SU-DHL-6 (cell line): Measurements from ENCODE around the gene FSIP2.

Source experiments
- CTCF ChIP-seq: fragments of 200-600 bp; sonication (generic); IDR thresholded peaks from one replicate; pipeline ENCODE4 v1.5.1; 2017; ENCODE audit warnings: antibody characterized with exemption, mild to moderate bottlenecking, low read length, moderate library complexity; ENCODE audit not compliant: insufficient read depth, poor library complexity, severe bottlenecking
- EZH2phosphoT487 ChIP-seq: fragments of 200-600 bp; sonication (generic), shearing (Covaris generic); conservative IDR thresholded peaks from 2 replicates; pipeline ENCODE4 v1.6.1; 2018; ENCODE audit warnings: mild to moderate bottlenecking, antibody characterized with exemption, low read length, moderate library complexity, mixed read lengths

GRCh38 chr2:185695711-185696235 lies 42.8 kb upstream of the FSIP2 start:
- TF ChIP-seq CTCF (no peak), EZH2phosphoT487 (no peak)
